ENCODE data around the gene PPIF. TPM values are rescaled to one million over a fixed set of nuclear protein-coding genes. Genes with fewer than 3 reads are reported as not detected.

The PPIF gene
- total RNA-seq, 1 donor from 2014 or later: 18.8 TPM

Other genes starting within 250 kb of the PPIF start
- gene ZCCHC24, start 98.2 kb downstream of the PPIF start, total RNA-seq: 150 TPM
- gene EIF5AL1, start 165.1 kb downstream of the PPIF start, total RNA-seq: 0.09 TPM
- gene SFTPA2, start 212.9 kb downstream of the PPIF start, total RNA-seq: 5.1 TPM

Measured in sciatic nerve (tissue), 1 donor.